HepG2 (cell line): Measurements from ENCODE around the gene GBP1. TPM values are rescaled to one million over a fixed set of nuclear protein-coding genes. Genes with fewer than 3 reads are reported as not detected.

Experiments
- BHLHE40 ChIP-seq: IDR thresholded peaks from 2 replicates; pipeline ENCODE4 v1.6.1; 2011; ENCODE audit warnings: low read length, improper control_type of control experiment
- CERS6 ChIP-seq: sonication (generic); formaldehyde crosslinking; IDR thresholded peaks from 2 replicates; pipeline ENCODE4 v1.5.0; 2020; ENCODE audit warnings: missing genetic modification reagents
- DNMT3B ChIP-seq: conservative IDR thresholded peaks from 2 replicates; pipeline ENCODE4 v1.6.1; 2016; ENCODE audit warnings: missing biosample characterization, control low read depth
- FOXC1 ChIP-seq: sonication (generic); formaldehyde crosslinking; IDR thresholded peaks from 2 replicates; pipeline ENCODE4 v1.8.0; 2022; ENCODE audit warnings: mild to moderate bottlenecking, missing genetic modification reagents, borderline replicate concordance
- FOXO1 ChIP-seq: sonication (generic); formaldehyde crosslinking; IDR thresholded peaks from 2 replicates; pipeline ENCODE4 v1.4.0; 2020; ENCODE audit warnings: missing genetic modification reagents
- FOXO4 ChIP-seq: sonication (generic); formaldehyde crosslinking; conservative IDR thresholded peaks from 2 replicates; pipeline ENCODE4 v1.8.1; 2023; ENCODE audit warnings: missing genetic modification reagents
- FUBP1 ChIP-seq: sonication (generic); formaldehyde crosslinking; IDR thresholded peaks from 2 replicates; pipeline ENCODE4 v1.5.1; 2020; ENCODE audit warnings: missing genetic modification reagents, mild to moderate bottlenecking, borderline replicate concordance
- HMG20A ChIP-seq: IDR thresholded peaks from 2 replicates; pipeline ENCODE4 v1.6.1; 2016; ENCODE audit warnings: borderline replicate concordance
- KLF15 ChIP-seq: sonication (generic); formaldehyde crosslinking; IDR thresholded peaks from 2 replicates; pipeline ENCODE4 v1.8.1; 2023; ENCODE audit warnings: borderline replicate concordance, mild to moderate bottlenecking, inconsistent platforms, missing genetic modification reagents, mixed read lengths
- MATR3 ChIP-seq: sonication (generic); formaldehyde crosslinking; IDR thresholded peaks from 2 replicates; pipeline ENCODE4 v1.4.0; 2020; ENCODE audit warnings: missing genetic modification reagents
- MIER2 ChIP-seq: IDR thresholded peaks from 2 replicates; pipeline ENCODE4 v1.6.1; 2016; ENCODE audit warnings: missing biosample characterization, missing genetic modification reagents
- NR2F1 ChIP-seq, 2 experiments: fragments of 450-650 bp in 1 of 2; formaldehyde crosslinking in 1 of 2; IDR thresholded peaks; 2 replicates each; pipeline versions ENCODE4 v1.5.0 to v1.6.1; 2016 to 2020; ENCODE audit warnings: mild to moderate bottlenecking in 1 of 2, missing compliant biosample characterization in 1 of 2, missing genetic modification reagents in 1 of 2, moderate library complexity in 1 of 2
- PAWR ChIP-seq: sonication (generic); formaldehyde crosslinking; IDR thresholded peaks from 2 replicates; pipeline ENCODE4 v1.4.0; 2020; ENCODE audit warnings: missing genetic modification reagents, mild to moderate bottlenecking, borderline replicate concordance
- THAP9 ChIP-seq: sonication (generic); formaldehyde crosslinking; IDR thresholded peaks from 2 replicates; pipeline ENCODE4; 2020; ENCODE audit warnings: missing genetic modification reagents, mild to moderate bottlenecking, borderline replicate concordance
- THYN1 ChIP-seq: sonication (generic); formaldehyde crosslinking; IDR thresholded peaks from 2 replicates; pipeline ENCODE4 v1.8.1; 2023; ENCODE audit warnings: low read depth, mild to moderate bottlenecking, moderate library complexity, missing genetic modification reagents, borderline replicate concordance
- ZNF496 ChIP-seq: sonication (generic); formaldehyde crosslinking; IDR thresholded peaks from 2 replicates; pipeline ENCODE4 v1.8.1; 2023; ENCODE audit warnings: mild to moderate bottlenecking, moderate library complexity, missing genetic modification reagents; ENCODE audit not compliant: insufficient replicate concordance
- ZNF567 ChIP-seq: sonication (generic); formaldehyde crosslinking; IDR thresholded peaks from 2 replicates; pipeline ENCODE4 v1.8.1; 2023; ENCODE audit warnings: mild to moderate bottlenecking, missing genetic modification reagents, borderline replicate concordance
- ZNF652 ChIP-seq: IDR thresholded peaks from 2 replicates; pipeline ENCODE4 v1.6.1; 2016; ENCODE audit warnings: low read depth, borderline replicate concordance
- ZNF790 ChIP-seq: sonication (generic); formaldehyde crosslinking; IDR thresholded peaks from 2 replicates; pipeline ENCODE4 v1.8.0; 2022; ENCODE audit warnings: missing genetic modification reagents, mild to moderate bottlenecking, borderline replicate concordance
- polyA plus RNA-seq, 8 experiments: library from polyadenylated mRNA; depleted of rRNA in 3 of 8; stranded (reverse) in 7 of 8; unstranded in 1 of 8; fragments of >200 nt; fragmentation: Illumina TruSeq in 4 of 8; extraction: Trizol in 4 of 8; gene quantifications; 2 replicates each; pipeline versions ENCODE4 v1.2.1 to v1.2.3, GENCODE V29; 2011 to 2016; ENCODE audit warnings: low read depth in 4 of 8, missing spikeins in 1 of 8, mixed read lengths in 1 of 8; ENCODE audit not compliant: insufficient read depth in 1 of 8
- total RNA-seq, 5 experiments: library from RNA; depleted of rRNA; stranded (reverse); fragments of >200 nt; fragmentation: Illumina TruSeq; extraction: Trizol; gene quantifications; 2 replicates each; pipeline ENCODE4 v1.2.3, GENCODE V29; 2016; ENCODE audit warnings: low read depth in 1 of 5

GBP1 gene
- total and polyA plus RNA-seq, 2 of the 13 experiments (the other 11 are each of a cell fraction or from before 2014, with no cell fraction given): 0.62 to 2.3 TPM

- no peak for TF ChIP-seq MATR3 (CRISPR knock-in tag)
- no peak for TF ChIP-seq PAWR (CRISPR knock-in tag)
- 0 out of 2 replicates have a peak, but pooled peaks have one; percentile 30 for TF ChIP-seq FOXO1 (CRISPR knock-in tag)
- TF ChIP-seq CERS6: no peak
- TF ChIP-seq ZNF567 (CRISPR knock-in tag): no peak
- TF ChIP-seq ZNF496 (CRISPR knock-in tag): no peak
- no peak for TF ChIP-seq FOXO4 (CRISPR knock-in tag)
- TF ChIP-seq ZNF652: no peak
- TF ChIP-seq HMG20A (CRISPR knock-in tag): peak; percentile 91
- TF ChIP-seq MIER2: peak; percentile 25; the same call in 1 of the 2 replicates
- TF ChIP-seq BHLHE40: no peak
- no peak for TF ChIP-seq ZNF790 (CRISPR knock-in tag)
- TF ChIP-seq FOXC1 (CRISPR knock-in tag): no peak
- TF ChIP-seq THAP9 (CRISPR knock-in tag): no peak
- no peak for TF ChIP-seq DNMT3B (CRISPR knock-in tag)
- TF ChIP-seq THYN1 (CRISPR knock-in tag): no peak
- TF ChIP-seq NR2F1 (CRISPR knock-in tag; IDR thresholded peaks at IDR 0.05): peak; percentile 55 to 74
- no peak for TF ChIP-seq KLF15 (CRISPR knock-in tag)
- TF ChIP-seq FUBP1: no peak
Measured at GRCh38 chr1:89044970-89045721, 19.9 kb downstream of the GBP1 start (continued).
